ENCODE data around the gene MAGOHB. TPM values are rescaled to one million over a fixed set of nuclear protein-coding genes. Genes with fewer than 3 reads are reported as not detected.
"Not testable (repeated sequence)": the region's sequence is repeated elsewhere in the genome, so short reads cannot be mapped to it uniquely, and the experiment has no call there.

MAGOHB gene
- 12.3 and 16.7 TPM in 2 replicates for total RNA-seq

GRCh38 chr12:10613349-10614055, at the start of gene MAGOHB:
Gene MAGOHB, minus strand, starts transcription at chr12:10613609. Its CDS starts 77 bp downstream, at chr12:10613532.
- DNase-seq (ENCODE audit: low read depth) = peak; percentile 86

DNA sequence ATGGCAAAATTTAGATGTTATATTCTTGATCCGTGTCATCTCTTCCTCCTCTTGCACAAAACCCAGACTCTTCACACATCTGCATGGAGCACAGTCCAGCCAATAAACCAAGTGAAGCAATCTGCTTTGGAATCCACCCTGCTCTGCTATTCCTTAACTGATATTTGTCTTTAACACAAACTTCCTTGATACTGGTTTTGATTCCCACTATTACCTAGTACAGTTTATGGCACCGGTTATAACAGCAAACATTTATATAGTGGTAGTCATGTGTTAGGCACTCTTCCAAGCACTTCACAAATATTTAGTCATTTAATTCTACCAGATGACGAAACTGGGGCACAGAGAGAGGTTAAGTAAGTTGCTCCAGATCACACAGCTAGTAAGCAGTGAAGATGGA, 47.9 kb upstream of the MAGOHB start:
- peak; percentile 9 for DNase-seq (ENCODE audit: low read depth)

- DNase-seq (ENCODE audit: low read depth) = no peak
Measured at GRCh38 chr12:10654003-10654402, 40.6 kb upstream of the MAGOHB start.

- DNase-seq (ENCODE audit: low read depth) = no peak
Measured at GRCh38 chr12:10652192-10652591, 38.8 kb upstream of the MAGOHB start.

DNA sequence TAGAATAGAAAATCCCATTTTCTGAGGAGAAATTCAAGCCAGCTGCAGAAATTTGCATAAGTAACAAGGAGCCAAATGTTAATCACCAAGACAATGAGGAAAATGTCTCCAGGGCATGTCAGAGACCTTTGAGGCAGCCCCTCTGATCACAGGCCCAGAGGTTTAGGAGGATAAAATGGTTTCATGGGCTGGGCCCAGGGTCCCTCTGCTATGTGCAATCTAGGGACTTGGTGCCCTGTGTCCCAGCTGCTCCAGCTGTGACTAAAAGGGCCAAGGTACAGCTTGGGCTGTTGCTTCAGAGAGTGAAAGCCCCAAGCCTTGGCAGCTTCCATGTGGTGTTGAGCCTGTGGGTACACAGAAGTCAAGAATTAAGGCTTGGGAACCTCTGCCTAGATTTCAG, 33.2 kb upstream of the MAGOHB start:
- DNase-seq (ENCODE audit: low read depth) = not testable (repeated sequence)

GRCh38 chr12:10645910-10646309, 32.5 kb upstream of the MAGOHB start:
- no peak for DNase-seq (ENCODE audit: low read depth)

DNA sequence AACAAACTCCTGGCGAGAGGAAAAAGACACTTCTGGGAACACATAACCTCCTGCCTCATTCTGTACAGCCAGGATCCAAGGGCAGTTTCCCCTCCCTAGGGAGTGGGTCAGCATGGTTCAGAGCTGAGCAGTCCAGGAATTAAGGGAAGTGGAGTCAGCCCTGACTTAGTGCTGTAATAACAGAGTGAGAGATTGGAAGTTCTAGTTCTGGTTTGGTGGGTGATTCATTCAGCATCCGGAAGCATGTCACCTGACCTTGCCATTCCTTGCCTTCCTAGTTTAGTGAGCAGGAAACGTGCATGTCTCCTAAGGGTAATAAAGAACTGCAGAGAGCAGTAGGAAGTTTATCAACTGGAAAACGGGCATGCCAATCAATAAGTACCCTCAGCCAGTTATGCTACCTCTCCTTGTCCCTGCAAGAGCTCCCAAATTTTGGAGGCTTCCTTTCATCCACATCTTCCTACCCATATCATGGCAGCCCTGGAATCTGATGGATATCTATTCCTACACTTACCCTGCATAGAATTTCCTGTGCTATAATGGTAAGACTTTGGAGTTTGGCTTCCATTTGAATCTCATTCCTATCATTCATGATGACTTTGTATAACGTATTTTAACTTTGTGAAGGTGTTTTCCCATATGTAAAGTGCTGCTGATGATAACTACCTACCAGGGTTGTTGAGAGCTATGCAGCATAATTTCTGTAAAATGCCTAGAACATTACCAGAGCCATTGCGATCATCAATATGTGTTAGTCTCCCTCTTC, 28.5 kb upstream of the MAGOHB start:
- DNase-seq (ENCODE audit: low read depth) = peak; percentile 85

- no peak for DNase-seq (ENCODE audit: low read depth)
Measured at GRCh38 chr12:10638728-10639127, 25.3 kb upstream of the MAGOHB start.

DNA sequence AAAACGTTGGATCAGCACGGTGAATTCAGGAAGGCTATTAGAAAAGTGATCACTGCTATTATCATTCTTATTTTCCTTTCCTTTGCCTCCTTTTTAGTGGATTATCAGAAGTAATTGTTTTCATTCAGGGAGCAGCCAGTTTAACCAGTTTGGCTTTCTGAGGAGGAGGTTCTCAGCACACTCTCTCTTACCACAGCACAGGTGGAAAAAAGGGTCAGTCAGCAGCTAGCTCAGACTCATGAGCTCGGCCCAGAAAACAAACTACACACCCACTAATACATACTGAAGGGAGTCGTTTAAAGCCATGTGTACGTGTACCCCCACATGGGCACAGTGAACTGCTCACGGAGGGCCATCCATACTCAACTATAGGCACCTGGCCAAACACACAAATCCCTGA, 23.2 kb upstream of the MAGOHB start:
- peak; percentile 2 for DNase-seq (ENCODE audit: low read depth)

GRCh38 chr12:10636124-10636523, 22.7 kb upstream of the MAGOHB start:
- peak; percentile 13 for DNase-seq (ENCODE audit: low read depth)

DNA sequence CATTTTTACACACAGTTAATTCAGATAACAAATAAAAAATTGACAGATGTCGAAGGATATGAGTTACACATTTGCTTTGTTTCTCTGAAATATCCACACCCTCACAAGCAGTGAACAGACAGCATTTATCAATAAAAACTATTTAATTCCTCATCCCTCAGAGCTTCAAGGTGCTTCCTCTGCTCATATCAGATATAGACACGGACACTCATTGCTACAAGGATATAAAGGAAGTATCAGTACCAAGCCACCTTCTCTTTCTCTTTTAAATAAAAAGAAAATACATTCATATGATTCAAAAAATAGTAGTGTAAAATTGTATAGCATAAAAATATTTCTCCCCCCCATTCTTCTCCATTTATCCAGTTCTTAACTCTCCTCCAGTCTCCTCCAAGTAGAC, 21.9 kb upstream of the MAGOHB start:
- no peak for DNase-seq (ENCODE audit: low read depth)

GRCh38 chr12:10634427-10634826, 21.0 kb upstream of the MAGOHB start:
- DNase-seq (ENCODE audit: low read depth) = peak; percentile 38

DNA sequence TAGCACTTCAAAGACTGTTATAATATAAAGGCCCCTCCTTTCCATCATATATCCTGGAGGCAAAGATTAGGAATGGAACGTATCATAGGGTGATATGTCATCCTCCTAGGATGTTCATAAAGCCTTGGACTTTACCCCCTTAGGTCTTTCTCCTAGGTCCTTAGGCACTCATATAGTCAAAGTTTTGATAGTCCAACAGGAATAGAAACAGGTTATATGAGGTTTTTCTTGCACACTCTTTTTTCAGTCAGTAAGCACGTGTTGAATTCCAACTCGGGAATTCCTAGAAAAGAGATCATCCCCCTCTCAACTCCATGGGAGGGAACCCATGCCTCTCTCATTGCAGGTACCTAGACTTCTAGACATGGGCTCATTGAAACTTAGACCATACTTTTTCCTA, 20.1 kb upstream of the MAGOHB start:
- no peak for DNase-seq (ENCODE audit: low read depth)

DNA sequence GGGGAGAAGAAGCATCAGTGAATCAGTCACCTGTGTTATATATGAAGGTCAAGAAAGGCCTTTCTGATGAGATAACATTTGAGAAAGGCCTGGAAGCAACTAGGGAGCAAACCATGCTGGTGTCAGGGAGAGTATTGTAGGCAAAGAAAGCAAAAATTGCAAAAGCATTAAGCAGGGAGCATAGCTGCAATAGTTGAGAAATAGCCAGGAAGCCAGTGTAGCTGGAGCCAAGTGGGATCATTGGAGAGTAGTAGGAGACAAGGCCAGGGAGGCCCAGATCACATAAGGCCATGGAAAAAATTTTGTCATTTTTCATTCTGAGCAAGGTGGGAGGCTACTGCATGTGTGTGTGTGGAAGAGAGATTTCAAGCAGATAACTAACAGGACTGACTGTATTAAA, 18.8 kb upstream of the MAGOHB start:
- DNase-seq (ENCODE audit: low read depth) = no peak

DNA sequence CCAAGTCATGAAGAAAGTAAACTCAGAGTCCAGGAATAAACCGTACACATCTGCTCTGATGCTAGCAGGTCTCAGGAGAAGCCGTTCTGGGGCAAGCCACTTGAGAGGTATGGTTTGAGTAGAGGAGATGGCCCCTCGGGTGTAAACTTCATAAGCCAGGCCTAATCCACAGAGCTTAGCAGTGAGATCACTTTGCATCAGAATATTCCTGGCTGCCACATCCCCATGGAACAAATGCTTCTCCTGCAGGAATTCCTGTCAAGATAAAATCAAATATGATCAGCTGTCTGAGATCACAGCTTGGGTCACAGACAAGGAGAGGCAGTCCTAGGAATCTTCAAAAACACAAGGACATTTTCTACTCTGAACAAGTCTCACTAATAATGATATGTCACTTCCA, 11.2 kb upstream of the MAGOHB start:
- no peak for DNase-seq (ENCODE audit: low read depth)

DNA sequence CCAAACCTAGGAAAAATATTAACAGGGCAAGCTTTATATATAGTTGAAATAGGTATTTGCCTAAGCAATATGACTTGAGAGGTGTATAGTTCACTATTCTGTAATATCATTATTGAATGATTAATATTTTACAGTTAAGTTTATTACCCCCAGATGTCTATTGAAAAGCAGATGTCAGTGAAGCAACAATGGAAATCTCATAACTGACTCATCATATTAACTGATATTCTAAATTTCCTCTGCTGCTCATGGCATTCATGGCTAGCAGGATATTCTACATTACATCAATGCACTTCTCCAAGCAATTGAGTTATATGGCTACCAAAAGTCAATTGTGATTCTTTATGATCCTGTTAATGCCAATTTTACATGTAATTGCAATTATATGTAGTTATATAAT, 9.7 kb upstream of the MAGOHB start:
- no peak for DNase-seq (ENCODE audit: low read depth)

- DNase-seq (ENCODE audit: low read depth) = no peak
Measured at GRCh38 chr12:10621278-10621677, 7.9 kb upstream of the MAGOHB start.

GRCh38 chr12:10620078-10620779, 6.8 kb upstream of the MAGOHB start:
- no peak for DNase-seq (ENCODE audit: low read depth)

DNA sequence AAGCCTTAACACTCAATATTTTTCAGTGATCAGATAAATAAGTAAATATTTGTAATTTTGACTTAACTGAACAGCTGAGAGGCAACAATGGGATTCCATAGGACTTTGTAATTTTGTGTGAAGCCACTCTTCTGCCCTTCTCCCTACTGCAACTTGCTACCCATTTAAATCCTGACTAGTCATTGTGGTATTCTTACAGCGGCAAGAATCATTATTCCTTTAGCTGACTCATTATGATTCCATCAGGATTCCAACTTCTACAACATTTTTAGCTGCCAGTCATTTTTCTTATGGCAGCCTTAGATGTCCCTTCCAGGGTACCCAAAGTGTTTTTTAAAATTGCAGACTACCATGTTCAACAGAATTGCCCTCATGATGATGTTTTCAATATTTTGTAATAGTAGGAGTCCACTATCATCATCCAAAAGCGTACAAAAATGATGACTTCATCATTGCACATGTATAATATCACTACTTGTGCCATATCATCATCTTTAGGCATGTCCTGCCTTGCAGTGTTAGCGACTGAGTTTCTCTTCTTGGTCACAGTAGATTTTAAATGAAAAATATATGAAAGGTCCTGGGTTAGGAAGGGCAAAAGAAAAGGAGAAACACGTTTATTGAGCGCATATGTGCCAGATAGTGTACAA, 5.1 kb upstream of the MAGOHB start:
- peak; percentile 85 for DNase-seq (ENCODE audit: low read depth)

GRCh38 chr12:10617863-10618262, 4.5 kb upstream of the MAGOHB start:
- no peak for DNase-seq (ENCODE audit: low read depth)

DNA sequence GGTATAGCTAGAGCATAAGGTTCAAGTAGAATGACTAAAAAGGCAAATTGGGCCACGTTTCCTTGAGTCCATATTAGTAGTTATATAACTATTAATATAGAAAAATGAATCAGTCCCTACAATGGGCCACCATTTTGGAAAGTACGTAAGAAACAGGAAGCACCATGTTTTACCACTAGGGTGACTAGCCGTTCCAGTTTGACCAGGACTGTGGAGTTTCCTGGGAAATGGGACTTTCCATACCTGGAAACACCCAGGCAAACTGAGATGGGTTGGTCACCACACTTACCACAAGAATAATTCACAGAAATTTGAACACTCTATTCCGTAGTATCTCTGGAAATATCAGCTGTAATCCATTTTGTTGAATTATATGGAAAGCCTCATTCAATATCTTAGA, 2.1 kb upstream of the MAGOHB start:
- peak; percentile 8 for DNase-seq (ENCODE audit: low read depth)

DNA sequence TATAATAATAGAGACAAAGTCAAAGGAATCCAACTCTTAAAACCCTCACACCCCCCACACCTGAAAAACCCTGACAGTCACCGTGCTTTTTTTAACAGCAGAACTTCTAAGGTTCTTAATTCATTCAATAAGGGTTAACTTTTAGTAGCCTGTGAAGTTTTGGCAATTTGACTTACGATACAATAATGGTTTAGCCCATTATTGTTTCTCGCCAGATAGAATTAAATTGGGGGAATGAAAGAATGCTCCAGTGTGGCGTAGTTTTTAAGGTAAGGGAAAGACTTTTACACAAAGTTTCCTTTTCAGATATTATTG, 604 bp upstream of the MAGOHB start:
- DNase-seq (ENCODE audit: low read depth) = no peak

DNA sequence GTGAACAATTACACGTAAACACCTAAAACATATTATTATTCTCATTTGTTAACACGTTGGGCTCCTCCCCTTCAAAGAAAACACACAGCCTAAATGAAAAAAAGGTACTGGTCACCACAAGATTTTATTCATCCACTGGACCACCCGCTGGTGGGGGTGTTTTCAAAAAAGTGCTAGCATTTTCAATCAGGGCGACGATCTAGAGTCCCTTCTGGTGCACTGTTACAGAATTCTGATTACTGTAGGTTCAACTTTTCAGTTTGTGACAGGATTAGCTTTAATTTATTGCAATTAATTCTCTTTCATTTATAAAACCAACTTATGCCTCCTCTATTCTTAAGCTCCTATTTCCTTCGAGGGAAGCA, 443 bp downstream of the MAGOHB start:
- DNase-seq (ENCODE audit: low read depth) = peak; percentile 2

All from renal cortical epithelial cell (primary cell).